NCI-H1105 (cell line): Measurements from ENCODE around the gene CALML4.
"Not testable (repeated sequence)": the region's sequence is repeated elsewhere in the genome, so short reads cannot be mapped to it uniquely, and the experiment has no call there.

Experiments used
- DNase-seq: peaks from one replicate; lab custom pipeline; 2025; lab: John Stamatoyannopoulos, UW

The CALML4 gene

DNA sequence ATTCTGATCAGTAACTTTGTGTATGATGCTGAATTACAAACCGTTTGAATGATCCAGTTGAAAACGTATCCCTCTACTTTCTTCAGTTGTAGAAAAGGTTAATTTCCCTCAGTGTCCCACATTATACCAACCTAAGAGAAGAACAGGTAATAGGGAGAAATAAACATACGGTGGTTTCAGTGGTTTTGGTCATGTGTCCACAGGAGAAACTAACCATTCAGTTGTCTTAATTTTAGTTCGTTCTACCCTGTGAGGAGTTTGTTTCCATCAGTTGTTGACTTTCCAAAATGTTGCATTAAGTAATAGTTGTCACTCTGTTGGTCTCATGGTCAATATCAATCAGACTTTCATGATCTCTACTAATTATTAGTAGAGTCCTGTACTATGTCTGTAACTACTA lies 15.1 kb downstream of the CALML4 start:
- no peak for DNase-seq

DNA sequence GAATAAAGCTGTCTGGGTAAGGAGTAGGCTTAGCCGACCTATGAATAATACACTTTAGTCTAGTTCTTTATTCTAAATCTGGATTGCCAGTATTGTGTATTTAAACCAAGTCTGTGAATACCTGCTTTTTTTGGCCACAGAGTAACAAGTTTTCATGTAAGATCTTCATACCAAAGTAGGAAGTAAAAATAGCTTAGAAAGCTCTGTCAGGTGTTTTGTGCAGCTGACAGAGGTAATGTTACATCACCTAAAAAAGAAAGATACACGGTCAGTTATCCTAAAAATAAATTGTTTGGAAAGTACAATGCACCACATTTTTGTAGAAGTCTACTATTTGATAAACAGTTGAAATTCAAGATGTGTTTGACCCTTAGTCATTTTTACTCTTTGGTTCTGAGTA lies 16.5 kb downstream of the CALML4 start:
- DNase-seq: no peak

DNA sequence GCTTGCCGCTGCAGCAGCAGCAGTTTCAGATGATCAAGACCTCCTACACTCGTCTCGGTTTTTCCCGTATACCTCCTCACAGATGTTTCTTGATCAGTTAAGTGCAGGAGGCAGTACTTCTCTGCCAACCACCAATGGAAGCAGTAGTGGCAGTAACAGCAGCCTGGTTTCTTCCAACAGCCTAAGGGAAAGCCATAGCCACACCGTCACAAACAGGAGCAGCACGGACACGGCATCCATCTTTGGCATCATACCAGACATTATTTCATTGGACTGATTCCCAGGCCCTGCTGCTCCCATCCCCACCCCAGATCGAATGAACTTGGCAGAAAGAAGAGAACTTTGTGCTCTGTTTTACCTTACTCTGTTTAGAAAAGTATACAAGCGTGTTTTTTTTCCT lies 17.6 kb downstream of the CALML4 start:
- peak; percentile 92 for DNase-seq

DNA sequence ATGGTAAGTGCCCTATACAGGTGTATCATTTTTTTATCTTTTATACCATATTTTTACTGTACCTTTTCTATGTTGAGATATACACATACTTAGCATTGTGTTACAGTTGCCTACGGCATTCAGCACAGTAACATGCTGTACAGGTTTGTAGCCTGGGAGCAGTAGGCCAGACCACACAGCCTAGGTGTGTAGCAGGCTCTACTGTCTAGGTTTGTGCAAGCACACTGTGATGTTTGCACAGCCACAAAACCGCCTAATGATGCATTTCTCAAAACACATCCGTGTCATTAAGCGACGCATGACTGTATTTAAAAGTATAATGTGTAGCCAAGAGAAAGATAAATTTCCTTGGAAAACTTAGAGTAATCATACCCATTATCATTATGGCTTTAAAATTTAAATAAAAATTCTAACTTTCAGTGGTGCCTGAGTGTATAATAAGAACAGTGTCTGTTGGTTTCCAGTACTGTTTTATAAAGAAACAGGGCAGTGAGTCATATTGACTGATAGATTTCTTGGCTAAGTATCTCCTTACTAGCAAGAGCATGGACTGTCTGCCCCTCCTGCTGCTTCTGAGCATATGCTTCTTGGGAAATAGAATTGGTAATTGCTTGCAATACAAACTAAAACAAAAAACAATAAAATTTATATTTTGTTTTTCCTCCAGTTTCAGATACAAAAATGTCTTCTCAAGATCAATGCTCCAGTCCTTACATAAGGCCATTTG lies 18.3 kb downstream of the CALML4 start:
- no peak for DNase-seq

DNA sequence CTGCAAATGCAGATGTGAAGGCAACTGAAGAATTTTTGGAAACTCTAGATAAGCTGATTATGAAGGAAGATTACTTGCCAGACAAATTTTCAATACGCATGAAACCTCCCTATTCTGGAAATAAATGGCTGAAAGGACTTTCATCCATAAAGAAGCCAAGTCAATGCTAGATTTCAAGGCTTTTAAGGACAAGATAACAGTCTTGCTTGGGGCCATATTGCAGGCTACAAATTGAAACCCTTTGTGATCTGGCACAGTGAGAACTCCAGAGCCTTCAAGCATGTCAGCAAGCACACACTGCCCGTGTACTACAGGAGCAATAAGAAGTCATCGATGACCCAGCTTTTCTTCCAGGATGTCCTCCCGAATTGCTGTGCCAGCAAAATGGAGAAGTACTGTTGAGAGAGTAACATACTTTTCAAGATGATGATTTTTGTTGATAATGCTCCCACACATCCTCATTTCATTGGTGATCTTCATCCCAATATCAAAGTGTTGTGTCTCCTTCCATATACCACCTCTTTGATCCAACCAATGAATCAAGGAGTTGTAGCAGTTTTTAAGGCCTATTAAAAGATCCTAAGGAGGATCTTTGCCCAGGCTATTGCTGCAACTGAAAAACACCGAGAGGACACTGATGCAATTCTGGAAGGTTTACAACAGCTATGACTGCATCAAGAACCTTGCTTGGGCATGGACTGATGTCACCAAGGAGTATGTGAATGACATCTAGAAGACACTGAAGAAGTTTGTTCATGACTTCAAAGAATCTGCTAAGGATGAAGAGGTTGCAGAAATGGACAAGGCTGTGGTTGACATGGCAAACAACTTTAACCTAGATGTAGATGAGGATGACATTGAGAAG lies 20.3 kb downstream of the CALML4 start:
- no peak for DNase-seq

DNA sequence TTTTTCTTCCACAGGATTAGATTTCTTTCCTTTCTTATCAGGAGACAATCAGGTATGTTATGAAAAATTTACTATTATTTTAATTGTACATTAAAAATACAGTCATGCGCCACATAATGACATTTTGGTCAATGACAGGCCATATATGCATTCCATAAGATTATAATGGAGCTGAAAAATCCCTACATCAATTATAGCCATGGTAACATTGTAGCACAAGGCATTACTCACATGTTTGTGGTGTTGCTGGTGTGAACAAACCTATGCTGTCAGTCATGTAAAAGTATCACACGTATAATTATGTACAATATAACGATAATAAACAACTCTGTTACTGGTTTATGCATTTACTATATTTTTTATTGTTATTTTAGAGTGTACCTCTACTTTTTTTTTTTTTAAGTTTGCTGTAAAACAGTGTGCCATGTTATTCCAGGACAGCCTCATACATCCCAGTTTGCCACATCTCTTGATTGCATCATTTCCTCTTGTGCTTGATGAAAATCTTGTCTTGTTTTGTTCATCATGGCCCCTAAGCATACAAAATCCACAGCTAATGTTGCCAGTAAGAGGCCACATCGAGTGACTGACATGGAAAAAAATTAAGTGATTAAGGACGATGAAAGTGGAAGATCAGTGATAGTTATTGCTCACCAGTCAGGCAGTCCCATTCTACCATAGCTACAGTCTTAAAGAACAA lies 21.4 kb downstream of the CALML4 start:
- no peak for DNase-seq

DNA sequence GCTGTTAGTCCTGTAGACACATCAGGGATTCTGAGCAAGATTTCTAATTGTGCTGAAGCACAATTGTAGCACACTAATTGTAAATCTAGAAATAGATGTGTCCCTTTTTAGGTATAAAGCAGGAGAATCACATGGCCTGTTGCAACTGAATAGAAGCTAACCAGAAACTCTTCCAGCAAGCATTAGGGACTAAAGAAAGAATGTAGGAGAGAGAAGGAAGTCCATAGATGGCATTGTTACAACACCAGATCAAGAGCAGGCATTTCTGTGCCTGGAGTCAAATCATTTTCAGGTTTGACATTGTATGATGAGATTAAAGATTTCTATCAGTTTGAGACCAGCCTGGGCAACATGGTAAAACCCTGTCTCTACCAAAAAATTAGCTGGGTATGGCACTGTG lies 27.4 kb downstream of the CALML4 start:
- DNase-seq: no peak

DNA sequence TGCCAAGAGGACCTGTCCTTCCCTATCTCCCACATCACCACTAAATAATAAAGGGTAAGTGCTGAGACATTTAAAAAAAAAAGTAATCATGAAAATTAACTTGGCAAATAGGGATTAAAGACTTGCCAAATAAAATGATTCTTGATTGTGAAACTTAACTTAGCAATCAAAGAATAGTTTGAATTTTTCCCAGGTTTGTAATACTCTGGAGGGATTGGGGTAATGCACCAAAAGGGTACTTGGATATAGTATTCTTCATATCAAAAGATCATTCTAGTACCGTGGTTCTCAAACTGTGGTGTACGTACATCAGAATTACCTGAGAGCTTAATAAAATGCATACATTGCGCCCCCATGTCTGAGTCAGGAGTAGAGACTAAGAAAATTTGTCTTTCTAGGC lies 28.5 kb downstream of the CALML4 start:
- no peak for DNase-seq

DNA sequence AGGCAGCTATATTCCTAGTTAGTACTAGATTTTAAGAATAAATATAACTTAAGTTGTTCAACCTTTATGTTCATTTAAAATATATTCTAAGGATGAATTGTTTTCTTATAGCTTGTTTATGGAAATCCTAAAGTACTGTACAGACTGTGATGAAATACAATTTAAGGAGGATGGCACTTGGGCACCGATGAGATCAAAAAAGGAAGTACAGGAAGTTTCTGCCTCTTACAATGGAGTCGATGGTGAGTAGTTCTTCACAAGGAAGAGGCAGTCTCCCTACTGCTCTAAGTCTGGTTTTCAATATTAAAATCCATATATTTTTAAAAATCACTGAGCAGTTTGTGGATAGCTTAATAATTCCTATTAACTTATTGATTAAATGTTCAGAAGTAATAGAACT lies 29.6 kb downstream of the CALML4 start:
- no peak for DNase-seq

DNA sequence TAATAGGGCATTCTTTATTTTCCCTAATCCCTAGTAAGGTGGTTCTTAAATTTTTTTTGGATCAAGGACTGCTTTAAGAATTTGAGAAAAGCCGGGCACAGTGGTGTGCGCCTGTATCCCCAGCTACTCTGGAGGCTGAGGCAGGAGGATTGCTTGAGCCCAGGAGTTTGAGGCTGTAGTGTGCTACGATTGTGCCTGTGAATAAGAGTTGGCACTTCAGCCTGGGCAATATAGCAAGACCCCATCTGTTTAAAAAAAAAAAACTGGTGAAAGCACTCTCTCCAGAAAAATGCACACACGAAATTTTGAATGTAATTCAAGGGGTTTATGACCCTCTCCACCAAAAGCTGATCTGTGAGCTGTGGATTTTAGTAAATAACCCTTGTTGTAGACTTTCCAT lies 32.0 kb downstream of the CALML4 start:
- DNase-seq: no peak

DNA sequence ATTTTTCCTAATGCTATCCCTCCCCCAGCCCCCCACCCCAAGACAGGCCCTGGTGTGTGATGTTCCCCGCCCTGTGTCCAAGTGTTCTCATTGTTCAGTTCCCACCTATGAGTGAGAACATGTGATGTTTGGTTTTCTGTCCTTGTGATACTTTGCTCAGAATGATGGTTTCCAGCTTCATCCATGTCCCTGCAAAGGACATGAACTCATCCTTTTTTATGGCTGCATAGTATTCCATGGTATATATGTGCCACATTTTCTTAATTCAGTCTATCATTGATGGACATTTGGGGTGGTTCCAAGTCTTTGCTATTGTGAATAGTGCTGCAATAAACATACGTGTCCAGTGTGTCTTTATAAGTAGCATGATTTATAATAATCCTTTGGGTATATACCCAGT lies 33.1 kb downstream of the CALML4 start:
- DNase-seq: not testable (repeated sequence)

DNA sequence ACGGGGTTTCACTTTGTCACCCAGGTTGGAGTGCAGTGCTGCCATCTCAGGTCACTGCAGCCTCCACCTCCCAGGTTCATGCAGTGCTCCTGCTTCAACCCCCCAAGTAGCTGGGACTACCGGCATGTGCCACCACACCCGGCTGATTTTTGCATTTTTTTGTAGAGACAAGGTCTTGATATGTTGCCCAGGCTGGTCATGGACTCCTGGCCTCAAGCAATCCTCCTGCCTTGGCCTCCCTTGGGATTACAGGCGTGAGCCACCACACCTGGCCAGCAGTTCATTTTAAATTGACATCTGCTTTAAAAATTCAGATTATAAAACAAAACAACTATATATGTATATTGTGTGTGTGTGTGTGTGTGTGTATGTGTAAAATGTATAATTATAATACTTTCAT lies 38.3 kb downstream of the CALML4 start:
- DNase-seq: no peak

DNA sequence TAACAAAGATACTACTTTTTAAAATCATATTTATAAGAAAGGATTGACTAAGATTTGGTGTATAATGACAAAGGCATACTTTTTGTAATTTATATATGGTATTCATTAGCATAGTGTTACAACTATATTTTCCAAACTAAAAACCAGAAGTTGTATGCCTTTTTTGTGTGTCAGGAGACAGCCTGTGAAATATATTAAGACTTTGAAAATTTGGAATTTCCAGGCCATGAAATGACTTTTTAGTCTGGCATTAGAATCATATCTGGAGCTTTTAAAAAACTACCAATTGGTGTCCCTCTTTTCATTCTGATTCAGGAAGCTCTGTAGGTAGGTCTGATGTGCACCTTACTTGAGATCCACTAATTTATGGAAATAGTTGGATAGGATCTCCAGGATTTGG lies 41.9 kb downstream of the CALML4 start:
- no peak for DNase-seq

DNA sequence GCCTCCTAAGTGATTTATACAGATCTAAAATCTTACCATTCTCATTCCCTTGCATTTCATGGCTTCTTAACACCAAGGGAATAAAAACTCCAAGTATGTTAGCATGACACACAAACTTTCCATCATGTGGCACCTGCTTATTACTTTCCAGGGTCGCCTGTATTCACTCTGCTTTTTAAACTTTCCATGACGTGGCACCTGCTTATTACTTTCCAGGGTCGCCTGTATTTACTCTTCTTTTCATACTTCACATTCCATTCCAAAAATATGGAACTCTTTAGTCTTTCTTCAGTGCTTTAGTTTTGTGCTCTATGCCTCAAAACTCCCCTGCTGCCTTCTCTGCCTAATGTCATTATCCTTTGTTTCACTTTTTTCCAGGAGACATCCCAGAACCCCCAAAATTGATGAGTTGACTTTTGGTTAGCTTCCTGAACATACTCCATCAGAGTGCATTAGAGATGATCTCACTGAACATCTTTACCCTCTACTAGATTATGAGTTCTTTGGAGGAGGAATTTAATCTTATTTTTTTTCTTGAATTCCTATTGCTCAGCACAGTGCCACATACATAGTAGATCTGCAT lies 47.0 kb downstream of the CALML4 start:
- DNase-seq: no peak

DNA sequence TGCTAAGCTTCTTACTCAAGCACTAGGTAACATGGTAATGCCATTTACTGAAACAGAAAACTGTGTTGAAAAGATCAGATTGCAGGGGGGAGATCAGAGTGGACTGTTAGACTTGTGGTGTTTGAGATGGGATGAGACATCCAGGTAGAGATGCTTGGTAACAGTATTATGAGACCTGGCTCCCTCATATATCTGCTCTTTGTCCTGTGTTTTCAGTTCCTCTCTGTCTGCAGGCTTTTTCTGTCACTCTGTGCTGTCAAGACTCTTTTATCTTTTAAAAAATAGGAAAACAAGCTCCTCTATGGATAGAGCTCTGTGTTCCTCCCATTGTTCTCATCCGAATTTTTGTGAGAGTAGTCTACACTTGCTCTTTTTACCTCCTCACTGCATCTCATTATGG lies 48.1 kb downstream of the CALML4 start:
- DNase-seq: no peak

DNA sequence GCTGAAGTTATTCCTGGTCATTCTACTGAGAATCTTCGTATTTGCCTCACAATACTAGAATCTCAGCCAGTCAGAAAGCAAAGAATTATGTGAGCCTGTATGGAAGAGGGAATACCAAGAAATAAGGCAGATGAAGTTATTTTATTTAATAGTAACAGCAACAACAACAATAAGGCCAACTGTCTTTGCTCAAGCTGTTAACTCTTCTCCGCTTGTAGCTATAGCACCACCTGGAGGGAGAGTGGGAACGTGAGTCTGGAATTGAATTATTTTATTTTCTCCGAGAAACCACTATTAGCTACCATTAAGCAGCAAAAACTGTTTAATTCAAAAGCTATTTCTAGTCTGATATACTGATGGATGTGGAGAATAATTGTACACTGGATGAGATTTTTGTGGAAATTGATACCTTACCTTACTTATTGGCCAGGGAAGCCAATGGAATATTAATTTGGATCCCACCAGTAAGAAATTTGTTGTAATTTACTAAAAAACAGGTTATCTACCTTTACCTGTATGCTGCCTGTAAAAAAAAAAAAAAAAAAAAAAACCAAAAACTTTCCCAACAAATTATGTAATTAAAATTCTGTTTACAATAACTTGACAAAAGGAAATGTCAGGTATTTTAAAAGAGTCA lies 50.1 kb downstream of the CALML4 start:
- peak; percentile 50 for DNase-seq

DNA sequence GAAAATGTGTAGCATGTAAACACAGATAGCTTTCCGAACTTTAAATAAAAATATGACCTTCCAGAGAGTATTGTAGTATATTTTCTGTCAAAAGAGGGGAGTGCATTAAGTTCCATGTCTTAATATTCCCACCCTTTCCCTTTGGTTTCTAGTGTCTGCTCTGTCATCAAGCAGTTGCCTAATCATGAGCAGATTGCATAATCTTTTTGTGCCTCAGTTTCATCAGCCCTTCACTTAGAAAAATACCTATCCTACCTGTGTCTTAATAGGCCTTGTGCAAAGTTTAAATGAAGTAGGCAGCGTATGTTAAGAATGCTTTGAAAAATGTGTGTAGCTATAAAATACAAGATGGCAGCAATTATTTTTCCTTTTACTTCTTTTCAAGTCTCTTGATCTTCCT lies 52.8 kb downstream of the CALML4 start:
- no peak for DNase-seq

DNA sequence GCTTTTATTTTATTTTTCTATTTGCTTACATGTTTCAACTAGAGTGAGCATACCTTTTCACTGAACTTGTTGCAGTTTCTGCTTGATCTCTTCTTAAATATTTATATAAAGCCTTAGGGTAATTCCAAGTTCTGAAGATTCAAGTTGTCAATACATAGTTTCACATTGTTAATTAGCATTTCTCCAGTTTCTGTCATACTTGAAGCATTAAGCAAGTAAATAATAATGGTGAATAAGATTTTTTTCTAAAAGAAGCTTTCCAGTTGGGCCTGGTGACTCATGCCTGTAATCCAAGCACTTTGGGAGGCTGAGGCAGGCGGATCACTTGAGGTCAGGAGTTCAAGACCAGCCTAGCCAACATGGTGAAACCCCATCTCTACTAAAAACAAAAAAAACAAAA lies 53.9 kb downstream of the CALML4 start:
- DNase-seq: no peak

DNA sequence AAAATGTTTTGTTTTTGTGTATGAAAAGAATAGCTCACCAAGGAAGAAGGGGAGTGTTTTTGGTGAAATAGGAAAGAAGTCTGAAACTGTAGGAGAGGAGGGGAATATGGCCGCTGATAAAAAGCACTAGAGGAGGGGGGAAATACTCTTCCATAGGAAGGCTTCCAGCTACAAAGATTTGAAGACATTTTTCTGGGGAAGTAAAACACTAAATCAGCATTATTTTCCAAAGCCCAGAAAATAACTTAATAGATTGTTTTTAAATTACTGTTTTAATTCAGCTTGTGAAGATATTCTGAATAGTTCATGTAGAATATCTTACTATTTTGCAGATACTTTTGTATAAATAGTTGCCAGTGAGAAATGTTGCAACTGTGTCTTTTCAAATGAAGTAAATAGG lies 54.9 kb downstream of the CALML4 start:
- no peak for DNase-seq

DNA sequence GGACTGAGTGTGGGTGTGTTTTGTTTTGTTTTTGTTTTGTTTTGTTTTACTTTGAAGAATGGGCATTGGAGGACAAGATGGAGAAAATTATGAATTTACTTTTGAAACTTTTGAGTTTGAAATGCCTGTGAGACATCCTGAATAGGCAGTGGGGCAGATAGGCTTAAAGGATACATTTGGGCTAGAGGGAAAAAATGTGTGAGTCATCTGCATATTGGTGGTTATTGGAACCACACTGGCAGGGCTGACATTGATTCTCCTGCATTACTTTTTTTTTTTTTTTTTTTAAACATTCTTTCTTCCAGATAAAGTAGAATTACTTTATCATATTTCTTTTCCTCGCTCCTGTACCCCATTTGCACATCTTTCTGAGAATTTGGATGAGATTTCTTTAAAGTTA lies 56.1 kb downstream of the CALML4 start:
- DNase-seq: no peak

DNA sequence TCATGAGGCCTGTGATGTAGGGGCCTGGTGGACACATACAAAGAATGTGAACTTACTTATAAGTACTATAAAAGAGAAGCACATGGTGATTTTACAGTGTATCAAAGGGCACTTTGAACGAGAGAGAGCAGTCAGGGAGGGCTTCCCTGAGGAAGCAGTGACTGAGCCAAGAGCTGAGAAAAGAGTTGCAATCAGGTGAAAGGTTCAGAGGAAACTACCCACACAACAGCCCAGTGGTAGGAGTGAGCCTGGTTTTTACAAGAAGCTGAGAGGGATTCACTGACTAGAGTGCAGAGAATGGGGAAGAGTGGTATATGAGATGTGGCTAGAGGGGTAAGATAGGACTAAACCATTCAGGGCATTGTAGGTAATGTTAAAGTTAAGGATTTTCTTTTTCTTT lies 57.1 kb downstream of the CALML4 start:
- no peak for DNase-seq

DNA sequence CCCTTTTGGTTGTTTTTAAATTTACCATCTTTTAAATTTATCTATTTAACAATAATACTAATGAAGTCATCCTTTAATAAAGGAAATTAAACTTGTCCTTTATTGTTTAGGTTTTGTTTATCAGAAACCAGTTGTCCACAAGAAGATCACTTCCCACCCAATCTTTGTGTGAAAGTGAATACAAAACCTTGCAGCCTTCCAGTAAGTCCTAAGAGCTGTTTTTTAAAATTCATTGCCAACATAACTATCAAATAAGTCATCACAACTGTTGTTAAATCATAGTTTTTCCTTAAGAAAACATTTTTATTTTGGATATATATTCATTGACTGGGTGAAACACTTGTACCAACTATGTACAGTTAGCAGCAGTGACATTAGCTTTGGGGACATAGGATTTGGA lies 59.4 kb downstream of the CALML4 start:
- no peak for DNase-seq
